HCEC 1CT (cell line): ENCODE measurements around the gene PPP1R15B.
A peak's percentile ranks its signal among the peaks of the same experiment; 100 is the strongest.
"Not testable (repeated sequence)": the region's sequence is repeated elsewhere in the genome, so short reads cannot be mapped to it uniquely, and the experiment has no call there.

Experiments used
- DNase-seq: peaks from one replicate; pipeline ENCODE4 v3.0.0-alpha.2; 2017

The PPP1R15B gene

DNA sequence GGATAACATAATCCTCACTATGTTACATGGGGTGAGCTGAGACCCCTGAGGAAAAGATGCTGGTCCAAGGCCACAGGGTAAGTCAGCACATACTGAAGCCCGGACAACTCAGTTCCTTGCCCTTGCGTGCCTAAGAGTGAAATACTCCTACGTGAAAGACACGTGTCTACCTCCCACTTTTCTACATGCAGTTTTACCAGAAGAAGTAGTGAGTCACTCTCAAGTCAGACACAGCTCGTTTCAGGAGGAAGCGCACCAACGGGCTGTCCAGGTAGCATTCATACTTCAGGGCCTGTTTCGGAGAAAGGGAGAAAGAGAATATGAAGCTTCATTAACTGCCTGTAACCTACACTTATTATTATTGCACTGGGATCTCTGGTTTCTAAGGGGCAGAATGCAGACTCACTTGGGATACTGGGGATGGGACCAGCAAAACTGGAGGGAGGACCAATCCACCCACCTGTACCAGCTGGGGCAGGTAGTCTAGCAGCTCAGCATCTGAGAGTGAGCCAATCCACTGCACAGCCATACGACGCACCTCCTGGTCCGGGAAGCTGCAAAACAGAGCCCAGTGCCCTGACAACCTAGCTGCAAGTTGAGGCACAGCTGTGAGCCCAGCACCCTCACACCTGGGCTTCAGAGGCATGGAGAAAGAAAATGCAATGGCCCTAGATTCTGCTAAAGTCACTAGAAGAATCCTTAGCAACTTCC is 32.4 kb upstream of the PPP1R15B start:
- no peak for DNase-seq

DNA sequence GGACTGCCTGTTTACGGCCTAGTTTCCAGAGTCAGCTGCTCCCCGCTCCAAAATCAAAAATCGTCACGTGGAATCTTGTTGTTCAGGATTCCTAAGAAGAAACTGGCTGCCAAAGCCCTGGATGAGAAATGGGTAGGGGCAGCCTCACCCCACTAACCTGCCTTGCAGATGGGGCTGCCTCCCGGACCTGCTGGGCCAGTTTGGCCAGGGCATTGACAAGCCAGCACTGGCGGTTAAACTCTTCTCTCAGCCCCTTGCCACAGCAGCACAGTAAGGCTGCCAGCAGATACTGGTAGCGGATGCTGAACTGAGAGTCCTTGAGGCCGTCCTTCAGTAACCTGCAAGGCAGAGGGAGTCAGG is 31.6 kb upstream of the PPP1R15B start:
- DNase-seq = no peak

DNA sequence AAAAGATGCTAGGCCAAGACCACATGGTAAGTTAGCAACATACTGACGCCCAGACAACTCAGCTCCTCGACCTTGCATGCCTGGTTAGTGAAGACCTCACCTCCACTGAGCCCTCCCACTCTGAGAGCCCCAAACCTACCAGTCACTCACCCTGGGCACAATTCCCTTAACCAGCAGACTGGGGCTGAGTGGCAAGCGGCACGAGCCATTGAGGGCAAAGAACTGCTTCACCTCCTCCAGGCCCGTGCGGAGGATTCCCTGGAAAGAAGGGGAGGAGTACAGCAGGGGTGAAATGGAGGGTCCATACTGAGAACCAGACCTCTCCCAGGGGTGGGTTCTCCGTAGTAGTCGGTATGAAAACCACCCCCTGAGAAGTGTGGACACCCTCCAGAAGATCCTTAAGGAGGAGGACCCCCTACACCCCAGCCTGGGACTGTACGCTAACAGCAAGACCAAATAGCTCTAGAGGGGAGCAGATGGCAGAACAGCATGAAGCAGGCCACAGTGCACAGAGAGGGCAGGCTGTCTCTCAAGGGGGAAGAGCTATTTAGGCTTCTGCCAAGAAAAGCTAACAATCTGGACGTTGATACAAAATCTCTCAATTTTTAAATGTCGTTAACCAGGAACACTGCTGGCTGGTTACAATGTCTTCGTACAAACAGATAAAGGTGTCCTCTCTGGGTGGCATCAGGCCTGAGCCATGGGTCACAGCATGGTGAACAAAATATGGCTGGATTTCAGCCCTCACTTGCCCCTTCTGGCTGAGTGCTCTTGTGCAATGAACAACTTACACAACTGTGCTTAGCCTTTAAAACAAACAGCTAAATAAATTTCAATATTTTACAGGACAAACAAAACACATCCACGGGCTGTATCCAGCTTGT is 31.0 kb upstream of the PPP1R15B start:
- no peak for DNase-seq

DNA sequence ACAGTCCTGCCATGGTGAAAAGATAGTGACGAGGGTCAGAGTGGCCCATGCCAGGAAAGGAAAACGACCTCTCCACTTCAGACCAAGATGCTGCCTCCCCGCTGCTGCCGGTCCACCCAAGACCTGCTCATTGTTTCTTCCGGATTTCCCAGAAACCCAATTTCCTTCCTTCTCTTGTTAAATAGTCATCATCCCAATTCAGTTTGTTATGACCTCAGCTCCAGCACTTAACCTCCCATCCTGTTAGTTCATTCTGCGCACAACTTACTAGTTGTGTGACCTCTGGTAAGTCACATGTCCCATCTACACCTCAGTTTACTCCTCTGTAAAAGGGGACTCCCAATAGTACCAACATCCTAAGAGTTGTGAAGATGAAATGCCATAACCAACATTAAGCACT is 29.9 kb upstream of the PPP1R15B start:
- no peak for DNase-seq

DNA sequence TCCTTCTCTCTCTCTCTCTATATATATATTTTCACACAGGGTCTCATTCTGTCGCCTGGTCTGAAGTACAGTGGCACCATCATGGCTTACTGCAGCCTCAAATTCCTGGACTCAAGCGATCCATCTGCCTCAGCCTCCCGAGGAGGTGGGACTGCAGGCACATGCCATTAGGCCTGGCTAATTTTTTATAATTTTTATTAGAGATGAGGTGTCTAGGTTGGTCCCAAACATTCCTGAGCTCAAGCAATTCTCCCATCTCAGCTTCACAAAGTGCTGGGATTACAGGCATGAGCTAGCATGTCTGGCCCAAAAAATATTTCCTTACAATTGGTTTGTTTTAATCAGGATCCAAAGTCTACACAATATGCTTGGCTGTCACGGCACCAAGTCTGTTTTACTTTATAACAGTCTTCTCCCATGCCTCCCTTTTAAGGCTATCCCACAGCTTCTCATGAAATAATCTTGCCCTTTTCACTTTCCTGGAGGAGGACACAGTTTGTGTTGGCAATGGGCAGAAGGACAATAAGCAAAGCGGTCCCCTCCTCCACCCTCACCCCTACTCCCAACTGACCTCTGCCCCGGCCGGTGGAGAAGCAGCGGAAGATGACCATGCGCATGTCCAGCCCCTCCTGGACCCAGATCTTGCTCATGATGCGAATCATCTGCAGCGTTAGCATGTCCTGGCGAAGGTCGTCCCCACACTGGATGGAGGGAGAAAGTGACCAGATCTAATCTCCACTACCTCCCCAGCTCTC is 28.2 kb upstream of the PPP1R15B start:
- no peak for DNase-seq

DNA sequence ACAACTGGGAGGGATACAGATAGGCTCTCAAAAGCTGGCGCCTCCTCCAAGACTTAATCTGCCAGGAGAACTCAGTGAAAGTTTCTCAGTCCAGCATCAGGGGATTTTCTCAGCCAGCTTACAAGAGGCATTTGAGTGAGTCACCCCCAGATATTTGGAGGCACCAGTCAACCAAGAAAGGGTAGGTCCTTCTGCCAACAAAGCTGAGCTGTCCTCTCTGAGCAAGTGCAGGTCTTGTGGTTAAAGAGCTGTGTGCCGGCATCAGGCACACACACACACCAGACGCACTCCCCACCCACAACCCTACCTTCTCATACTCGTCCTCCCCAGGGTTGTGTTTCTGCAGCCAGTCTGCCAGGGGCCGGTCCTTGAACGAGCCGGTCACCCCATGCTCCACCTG is 27.0 kb upstream of the PPP1R15B start:
- DNase-seq = peak; percentile 98

DNA sequence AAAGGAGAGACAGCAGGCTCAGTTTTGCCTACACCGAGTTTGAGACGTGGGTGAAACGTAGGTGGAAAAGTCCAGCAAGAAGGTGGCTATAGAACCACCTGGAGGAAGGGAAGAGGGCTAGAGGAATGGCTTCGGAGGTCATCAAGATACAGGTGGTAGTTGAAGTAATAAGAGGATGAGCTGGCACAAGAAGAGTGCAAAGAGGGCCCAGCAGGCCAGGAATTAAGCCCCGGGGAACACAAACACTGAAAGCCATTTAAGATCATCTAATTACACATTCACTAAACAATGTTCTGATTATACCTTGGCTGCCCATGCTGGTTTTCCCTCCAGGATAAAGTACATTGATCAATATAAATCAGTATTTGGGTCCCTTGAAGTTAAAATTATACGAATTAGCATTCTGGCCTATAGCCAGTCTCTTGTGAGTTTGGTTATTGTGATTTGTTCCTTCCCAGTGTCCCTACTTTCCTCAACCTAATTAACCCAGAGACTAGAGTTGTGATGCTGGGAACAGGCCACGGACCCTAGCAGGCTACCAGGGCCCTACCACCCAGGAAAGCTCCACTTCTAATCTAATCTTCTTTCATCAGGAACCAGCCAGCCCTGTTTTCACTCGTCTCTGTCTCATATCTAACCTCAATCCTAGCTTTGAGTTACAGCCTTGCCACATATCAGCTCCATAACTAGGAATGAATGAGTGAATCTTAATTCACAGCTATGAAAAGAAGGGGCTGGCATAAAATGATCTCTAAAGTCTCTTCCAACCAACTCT is 26.4 kb upstream of the PPP1R15B start:
- no peak for DNase-seq

DNA sequence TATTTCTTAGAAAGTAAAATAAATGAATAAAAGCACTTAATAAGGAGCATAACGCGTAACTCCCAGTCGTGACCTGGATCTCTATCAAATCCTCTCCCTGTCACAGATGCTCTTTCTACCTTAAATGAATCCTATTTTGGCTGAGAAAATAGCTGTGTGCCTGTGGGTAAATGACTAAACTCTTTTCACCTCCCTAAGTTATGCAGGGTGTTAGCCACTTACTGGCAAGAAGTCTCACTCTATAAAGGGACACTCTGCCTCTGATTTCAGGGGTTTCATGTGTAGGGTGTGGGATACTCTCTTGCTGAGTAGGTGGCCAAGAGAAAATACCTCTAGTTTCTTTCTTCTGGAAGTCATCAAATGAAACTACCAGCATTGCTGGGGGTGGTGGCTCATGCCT is 24.3 kb upstream of the PPP1R15B start:
- DNase-seq = no peak

DNA sequence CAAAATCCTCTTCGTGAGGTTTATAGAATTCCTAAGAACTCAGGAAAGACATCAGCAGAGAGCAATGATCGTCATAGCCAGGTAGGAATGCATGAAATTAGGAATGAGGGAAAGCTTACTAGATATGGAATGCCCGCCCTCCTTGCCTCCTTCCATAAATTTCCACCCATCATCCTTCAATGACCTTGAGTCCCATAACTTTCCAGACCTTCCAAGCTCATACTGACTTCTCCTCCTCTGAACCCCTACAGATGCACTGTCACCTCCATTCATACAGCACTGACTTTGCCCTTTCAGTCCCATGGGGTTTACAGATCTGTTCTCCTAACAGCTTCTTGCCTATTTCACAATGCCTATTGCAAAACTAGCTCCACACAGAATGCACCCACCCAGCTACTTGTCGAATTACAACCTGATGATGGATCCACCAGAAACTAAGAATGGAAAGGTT is 23.8 kb upstream of the PPP1R15B start:
- peak; percentile 22 for DNase-seq

DNA sequence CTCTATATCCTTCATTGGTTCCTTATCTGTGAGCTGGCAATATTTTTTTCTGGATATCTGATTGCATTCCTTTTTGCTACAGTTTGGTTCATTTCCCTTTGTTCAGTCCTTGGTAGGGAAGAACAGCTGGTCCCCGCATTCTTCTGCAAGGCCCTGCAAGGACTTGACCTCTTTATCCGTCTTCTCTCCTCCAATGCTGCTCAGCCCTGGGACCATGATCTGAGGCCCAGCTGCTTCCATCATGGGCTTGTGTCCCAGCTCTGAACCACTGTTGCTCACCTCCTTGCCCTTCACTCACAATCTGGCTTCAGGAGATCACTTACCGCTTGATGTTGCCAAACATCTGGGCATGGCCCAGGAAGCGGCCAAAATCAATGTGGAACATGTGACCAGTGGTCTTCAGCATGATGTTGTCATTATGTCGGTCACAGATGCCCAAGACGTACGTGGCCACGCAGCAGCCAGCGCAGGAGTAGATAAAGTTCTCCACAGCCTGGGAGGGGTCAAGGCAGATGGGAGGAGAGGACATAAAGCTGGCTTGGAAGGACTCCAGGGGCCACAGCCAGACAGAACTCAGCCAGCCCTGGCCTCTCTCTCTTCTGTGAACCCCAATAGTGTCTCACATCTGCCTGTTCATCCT is 22.6 kb upstream of the PPP1R15B start:
- no peak for DNase-seq

DNA sequence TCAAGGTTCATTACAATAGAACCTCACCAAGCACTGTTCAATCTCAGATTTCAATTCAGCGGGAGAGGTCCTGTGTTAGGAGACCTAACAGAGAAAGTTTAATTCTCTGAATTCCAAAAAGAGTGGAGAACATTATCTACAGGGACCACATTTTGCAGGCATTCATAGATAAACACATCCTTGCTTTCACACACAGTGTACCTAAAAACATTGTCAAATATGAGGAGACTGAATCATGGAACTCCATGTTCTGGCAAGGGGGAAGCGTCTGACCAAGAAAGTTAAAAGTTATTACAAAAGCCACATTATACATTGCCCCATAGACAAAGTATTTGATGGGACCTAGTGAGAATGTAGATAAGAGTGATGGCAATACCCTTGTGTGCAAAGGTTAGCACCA is 21.1 kb upstream of the PPP1R15B start:
- no peak for DNase-seq

DNA sequence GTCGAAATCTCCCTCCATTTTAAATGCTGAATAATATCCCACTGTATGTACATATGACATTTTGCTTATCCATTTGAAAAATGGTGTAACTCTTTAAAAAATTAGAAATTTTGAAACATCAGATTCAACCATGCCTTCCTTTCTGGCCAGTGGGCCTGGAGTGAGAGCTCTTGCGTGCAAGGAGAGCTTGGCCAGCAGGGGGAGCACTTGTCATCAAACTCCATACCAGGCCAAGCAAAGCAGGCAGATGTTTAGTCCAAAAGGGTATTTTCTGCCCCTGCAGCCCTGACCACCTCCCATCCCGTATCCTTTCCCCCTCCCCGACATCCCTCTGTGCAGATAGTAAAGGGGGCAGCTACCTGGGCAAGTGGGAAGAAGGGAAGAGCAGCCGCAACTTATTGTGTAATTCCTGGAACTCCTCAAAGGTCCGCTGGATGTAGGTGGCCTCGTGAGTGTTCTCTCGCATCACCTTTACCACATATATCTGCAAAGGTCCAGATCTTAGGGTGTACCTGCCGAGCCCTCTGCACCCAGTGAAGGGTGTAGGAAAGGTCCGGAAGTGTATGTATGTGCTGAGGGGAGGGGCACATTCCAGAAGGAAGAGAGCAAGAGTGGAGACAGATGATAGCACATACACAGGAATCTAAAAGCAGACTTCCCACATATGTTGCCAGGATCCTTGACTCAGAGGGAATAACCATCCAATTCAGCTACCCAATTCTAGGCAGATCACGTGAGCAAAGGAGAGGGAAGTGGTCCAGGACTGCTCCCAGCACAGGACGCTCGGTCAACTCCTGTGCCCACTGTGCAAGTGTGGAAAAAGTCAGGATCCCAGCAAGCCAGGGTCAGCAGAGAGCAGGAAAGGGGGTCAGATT is 19.9 kb upstream of the PPP1R15B start:
- peak; percentile 61 for DNase-seq

DNA sequence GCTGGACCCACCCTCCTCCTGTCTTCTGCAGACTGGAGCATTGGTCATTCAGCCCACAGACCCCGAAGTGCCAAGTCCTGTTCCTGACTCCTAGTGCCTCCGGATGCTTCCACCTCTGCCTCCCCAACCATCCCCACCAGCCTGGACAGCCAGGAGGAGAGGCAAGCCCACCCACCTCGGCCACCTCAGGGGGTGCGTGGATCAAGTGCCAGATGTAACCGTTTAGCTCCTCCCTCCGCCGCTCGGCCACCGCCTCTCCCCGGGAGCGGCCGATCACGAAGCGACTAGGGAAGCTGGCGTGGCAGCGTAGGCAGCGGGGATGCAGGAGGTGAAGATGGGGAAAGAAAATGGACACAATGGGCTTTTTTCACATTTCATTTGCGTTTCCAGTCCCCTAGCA is 18.1 kb upstream of the PPP1R15B start:
- DNase-seq = no peak

DNA sequence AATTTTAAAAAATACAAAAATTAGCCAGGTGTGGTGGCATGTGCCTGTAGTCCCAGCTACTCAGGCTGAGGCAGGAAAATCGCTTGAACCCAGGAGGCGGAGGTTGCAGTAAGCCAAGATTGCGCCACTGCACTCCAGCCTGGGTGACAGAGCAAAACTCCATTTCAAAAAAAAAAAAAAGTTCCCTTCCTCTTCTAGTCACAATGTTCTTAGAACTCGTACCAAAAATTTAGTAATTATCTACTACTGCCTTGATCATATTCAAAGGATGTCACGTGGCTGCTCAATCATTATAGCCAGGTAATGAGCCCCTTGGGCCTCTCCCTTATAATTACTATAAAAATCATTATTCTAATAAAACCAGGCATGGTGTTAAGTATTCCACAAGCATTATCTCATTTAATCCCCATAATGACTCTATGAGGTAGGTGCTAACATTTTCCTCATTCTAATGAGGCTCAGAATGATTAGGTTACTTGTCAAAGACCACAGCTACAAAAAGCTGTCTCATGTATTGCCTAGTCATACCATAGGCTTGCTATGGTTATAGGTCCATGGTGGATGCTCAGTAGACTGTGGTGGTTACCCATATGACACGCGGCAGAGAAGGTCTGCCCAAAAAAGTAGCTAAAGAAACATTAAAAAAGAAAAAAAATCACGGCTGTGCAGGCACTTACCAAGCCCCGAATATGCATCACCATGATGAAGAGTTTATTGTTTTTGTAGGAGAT is 15.5 kb upstream of the PPP1R15B start:
- DNase-seq = no peak

DNA sequence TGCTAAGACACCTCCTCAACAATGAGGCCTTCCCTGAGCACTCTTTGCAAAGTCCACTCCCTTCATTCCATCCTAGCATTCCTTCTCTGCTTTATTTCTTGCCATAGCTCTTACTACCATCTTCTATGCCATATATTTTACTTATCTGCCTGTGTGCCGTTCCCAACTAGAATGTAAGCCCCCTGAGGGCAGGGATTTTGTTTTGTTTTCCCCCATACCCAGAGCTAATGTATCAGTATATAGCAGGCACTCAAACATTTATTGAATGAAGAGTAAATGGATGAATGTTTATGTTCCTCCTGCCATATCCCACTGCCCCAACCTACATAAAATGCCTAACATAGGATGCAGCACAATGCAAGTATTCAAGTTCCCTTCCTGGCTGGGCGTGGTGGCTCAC is 14.9 kb upstream of the PPP1R15B start:
- DNase-seq = no peak

DNA sequence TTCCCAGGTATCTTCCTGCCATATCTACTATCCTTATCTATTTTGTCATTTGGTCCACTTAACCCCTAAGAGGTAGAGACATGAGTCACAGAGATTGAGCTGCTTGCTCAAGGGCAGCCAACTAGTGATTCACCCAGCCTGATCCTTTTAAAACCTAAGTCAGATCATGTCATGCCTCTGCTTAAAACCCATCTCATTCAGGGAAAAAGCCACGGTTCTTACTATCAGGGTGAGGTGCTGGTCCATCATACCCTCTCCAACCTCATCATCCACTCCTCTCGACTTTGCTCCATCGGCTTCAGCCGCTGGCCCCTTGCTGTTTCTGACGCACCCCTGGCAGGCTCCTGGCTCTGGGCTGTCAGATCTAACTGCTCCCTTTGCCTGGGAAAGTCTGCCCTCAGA is 14.4 kb upstream of the PPP1R15B start:
- peak; percentile 66 for DNase-seq

DNA sequence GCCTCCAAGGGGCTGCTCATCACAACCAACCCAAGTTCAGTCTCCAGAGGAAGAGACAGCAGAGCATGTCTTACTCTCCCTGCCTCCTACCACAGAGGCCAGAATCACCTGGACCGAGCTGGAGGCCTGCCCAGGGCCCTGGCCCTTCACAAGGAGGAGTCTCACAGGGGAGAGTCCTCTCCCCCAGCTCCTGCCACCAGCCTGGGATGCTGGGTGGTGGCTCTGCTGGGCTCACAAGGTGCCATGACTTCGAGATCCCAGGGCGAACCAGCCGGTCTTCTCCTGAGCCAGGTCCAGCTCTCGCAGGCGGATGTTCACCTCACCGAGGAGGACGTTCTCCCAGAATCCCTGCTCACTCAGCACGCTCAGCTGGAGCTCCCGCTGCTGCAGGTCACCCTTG is 13.0 kb upstream of the PPP1R15B start:
- DNase-seq = no peak

DNA sequence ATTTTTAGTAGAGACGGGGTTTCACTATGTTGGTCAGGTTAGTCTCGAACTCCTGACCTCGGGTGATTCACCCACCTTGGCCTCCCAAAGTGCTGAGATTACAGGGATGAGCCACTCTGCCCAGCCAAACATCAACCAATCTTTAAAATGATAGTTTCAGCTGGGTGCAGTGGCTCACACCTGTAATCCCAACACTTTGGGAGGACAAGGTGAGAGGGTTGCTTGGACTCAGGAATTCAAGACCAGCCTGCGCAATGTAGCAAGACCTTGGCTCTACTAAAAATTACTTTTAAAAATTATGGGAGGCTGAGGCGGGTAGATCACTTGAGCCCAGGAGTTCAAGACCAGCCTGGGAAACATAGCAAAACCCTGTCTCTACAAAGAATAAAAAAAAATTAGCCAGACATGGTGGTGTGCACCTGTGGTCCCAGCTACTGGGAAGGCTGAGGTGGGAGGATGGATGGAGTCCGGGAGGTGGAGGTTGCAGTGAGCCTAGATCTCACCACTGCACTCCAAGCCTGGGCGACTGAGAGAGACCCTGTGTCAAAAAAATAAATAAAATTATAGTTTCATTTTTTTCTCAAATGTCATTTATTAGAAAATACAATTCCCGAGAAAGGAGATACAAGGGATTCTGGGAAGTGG is 10.6 kb upstream of the PPP1R15B start:
- DNase-seq = not testable (repeated sequence)

DNA sequence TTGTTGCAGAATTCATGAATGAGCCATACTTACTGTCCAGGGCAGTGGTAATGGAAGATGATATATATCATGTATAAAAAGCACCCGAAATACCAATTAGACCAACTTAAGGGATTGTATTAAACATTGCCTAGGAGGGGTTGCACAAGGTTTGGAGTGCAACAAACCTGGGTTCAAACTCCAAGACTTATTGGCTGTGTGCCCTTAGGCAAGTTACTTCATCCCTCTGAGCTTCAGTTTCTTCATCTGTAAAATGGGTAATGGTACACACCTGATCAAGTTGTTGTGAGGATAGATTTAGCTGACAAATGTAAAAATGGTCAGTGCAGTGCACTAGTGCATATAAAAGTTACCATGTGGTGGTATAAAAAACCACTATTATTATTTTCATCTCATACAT is 9.8 kb upstream of the PPP1R15B start:
- no peak for DNase-seq
